ENCODE measurements around the gene PCDH9. TPM values are rescaled to one million over a fixed set of nuclear protein-coding genes. Genes with fewer than 3 reads are reported as not detected.

Gene PCDH9
- total RNA-seq, 1 donor from 2014 or later: 29.7 TPM

DNA sequence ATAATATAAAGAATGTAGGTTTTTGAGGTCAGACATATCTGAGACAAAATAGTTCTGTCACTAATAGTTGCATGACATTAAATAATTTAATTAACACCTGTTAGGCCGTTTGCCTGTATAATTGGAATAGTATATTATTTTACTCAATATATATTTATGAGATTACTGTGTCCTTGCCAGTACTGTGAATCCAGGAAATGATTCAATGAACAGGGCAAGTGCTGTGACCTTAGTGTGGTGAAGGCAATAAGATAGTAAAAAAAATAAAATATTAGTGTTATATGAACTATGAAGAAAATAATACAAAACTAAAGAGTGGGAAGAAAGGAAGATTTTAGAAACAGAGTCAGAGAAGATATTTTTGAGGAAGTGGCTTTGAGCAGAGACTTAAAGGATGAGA is 403.7 kb downstream of the PCDH9 start:
- H3K9me3 Mint-ChIP-seq: no peaks in the 10 kb centered on the region

DNA sequence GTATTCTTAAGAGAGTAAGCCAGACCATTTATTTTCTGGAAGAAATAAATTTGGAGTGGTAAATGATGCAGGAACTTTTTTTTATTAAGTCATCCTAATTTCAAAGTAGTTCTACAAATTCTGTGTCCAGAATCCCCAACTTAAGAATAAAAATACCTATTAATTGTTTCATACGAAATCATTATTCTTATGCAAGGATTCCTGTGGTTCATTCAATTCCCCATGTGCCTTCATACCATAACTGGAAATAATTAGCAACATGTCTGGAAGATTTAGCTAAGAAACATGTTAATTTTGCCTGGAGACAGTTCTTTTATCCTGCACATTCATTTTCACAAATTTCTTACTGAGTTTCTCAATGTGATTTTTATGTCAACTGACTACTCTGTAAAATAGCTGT is 408.6 kb downstream of the PCDH9 start:
- no peak overlapping the region for H3K27ac Mint-ChIP-seq
- H3K4me3 Mint-ChIP-seq: no peak overlapping the region
- TF ChIP-seq, protein P1, sequence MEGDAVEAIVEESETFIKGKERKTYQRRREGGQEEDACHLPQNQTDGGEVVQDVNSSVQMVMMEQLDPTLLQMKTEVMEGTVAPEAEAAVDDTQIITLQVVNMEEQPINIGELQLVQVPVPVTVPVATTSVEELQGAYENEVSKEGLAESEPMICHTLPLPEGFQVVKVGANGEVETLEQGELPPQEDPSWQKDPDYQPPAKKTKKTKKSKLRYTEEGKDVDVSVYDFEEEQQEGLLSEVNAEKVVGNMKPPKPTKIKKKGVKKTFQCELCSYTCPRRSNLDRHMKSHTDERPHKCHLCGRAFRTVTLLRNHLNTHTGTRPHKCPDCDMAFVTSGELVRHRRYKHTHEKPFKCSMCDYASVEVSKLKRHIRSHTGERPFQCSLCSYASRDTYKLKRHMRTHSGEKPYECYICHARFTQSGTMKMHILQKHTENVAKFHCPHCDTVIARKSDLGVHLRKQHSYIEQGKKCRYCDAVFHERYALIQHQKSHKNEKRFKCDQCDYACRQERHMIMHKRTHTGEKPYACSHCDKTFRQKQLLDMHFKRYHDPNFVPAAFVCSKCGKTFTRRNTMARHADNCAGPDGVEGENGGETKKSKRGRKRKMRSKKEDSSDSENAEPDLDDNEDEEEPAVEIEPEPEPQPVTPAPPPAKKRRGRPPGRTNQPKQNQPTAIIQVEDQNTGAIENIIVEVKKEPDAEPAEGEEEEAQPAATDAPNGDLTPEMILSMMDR (IDR thresholded peaks at IDR 0.05; ENCODE audit: unreplicated experiment): no peak
- H3K27me3 Mint-ChIP-seq (ENCODE audit: low read depth): no peaks in the 10 kb centered on the region
- no peaks in the 10 kb centered on the region for H3K36me3 Mint-ChIP-seq
- H3K4me1 Mint-ChIP-seq: no peaks in the 10 kb centered on the region
- H3K9me3 Mint-ChIP-seq: peaks cover 3% of the 10 kb centered on the region
- no peak for DNase-seq (ENCODE audit: low spot score in 2 of 2, unreplicated experiment in 2 of 2)

More for the DNA sequence above, 403.7 kb downstream of the PCDH9 start:
- no peaks in the 10 kb centered on the region for H3K27me3 Mint-ChIP-seq (ENCODE audit: low read depth)
- H3K4me1 Mint-ChIP-seq: no peaks in the 10 kb centered on the region
- H3K27ac Mint-ChIP-seq: no peak overlapping the region
- H3K4me3 Mint-ChIP-seq: no peak overlapping the region
- TF ChIP-seq, protein P1 (IDR thresholded peaks at IDR 0.05; ENCODE audit: unreplicated experiment): no peak
- H3K36me3 Mint-ChIP-seq: no peaks in the 10 kb centered on the region
- DNase-seq (ENCODE audit: low spot score in 2 of 2, unreplicated experiment in 2 of 2): no peak

DNA sequence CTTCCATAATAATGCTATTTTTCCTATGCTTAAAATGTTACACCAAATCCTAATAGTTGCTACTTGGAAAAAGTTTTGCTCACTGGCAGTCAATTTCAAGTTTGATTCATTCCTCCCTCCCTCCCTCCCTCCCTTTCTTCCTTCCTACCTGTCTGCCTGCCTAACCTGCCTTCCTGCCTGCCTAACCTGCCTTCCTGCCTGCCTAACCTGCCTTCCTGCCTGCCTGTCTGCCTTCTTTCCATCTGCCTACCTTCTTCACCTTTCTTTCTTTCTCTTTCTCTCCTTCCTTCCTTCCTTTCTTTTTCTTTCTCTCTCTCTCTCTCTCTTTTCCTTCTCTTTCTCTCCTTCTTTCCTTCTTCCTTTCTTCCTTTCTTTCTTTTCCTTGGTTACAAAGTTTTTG is 418.7 kb downstream of the PCDH9 start:
- H3K36me3 Mint-ChIP-seq: peaks cover 3% of the 10 kb centered on the region
- H3K27ac Mint-ChIP-seq: no peak overlapping the region
- no peak for DNase-seq (ENCODE audit: low spot score in 2 of 2, unreplicated experiment in 2 of 2)
- no peak overlapping the region for H3K4me3 Mint-ChIP-seq
- peaks cover 14% of the 10 kb centered on the region for H3K9me3 Mint-ChIP-seq
- TF ChIP-seq, protein P1 (IDR thresholded peaks at IDR 0.05; ENCODE audit: unreplicated experiment): no peak
- peaks cover 10% of the 10 kb centered on the region for H3K4me1 Mint-ChIP-seq
- no peaks in the 10 kb centered on the region for H3K27me3 Mint-ChIP-seq (ENCODE audit: low read depth)

DNA sequence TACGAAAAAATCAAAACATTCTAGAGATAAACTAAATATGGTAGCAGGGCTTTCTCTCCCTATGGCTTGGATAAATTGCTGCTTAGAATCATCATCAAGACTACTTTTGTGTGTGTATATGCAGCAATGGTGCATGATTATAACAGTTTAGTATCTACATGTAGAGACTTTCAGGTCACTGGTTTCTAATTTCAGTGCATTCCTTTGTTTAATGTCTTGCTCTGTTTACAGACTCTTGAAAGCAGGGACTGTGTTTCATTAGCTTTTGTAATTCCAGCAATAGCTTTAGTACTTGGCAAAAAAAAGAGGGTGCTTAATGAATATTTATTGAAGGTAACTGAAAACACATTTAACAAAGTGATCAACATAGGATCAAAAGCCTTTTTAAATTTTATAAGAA is 420.7 kb downstream of the PCDH9 start:
- peak overlapping the region; percentile 66 for H3K27ac Mint-ChIP-seq
- H3K9me3 Mint-ChIP-seq: peaks cover 4% of the 10 kb centered on the region
- no peaks in the 10 kb centered on the region for H3K36me3 Mint-ChIP-seq
- DNase-seq (ENCODE audit: low spot score in 2 of 2, unreplicated experiment in 2 of 2): no peak
- TF ChIP-seq, protein P1 (IDR thresholded peaks at IDR 0.05; ENCODE audit: unreplicated experiment): no peak
- H3K27me3 Mint-ChIP-seq (ENCODE audit: low read depth): no peaks in the 10 kb centered on the region
- peaks cover 13% of the 10 kb centered on the region for H3K4me1 Mint-ChIP-seq
- H3K4me3 Mint-ChIP-seq: no peak overlapping the region

DNA sequence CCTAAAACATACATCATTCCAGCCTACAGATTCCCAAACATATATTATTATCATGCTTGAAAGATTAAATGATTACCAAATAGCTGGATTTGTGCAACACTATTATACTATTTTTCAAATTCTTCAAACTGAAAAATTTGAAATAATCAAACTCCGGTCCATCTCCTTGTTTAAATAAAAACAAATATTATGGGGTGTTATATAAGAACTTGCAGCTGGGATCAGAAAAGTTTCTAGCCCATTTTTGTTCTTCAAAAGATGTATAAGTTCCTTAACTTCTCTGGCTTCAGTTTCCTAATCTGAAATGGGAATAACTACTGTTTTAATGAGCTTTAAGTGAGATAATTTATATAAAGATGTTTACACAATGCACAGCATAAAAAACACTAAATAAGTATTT is 422.9 kb downstream of the PCDH9 start:
- no peaks in the 10 kb centered on the region for H3K27me3 Mint-ChIP-seq (ENCODE audit: low read depth)
- DNase-seq (ENCODE audit: low spot score in 2 of 2, unreplicated experiment in 2 of 2): no peak
- no peak overlapping the region for H3K27ac Mint-ChIP-seq
- peaks cover 13% of the 10 kb centered on the region for H3K4me1 Mint-ChIP-seq
- H3K36me3 Mint-ChIP-seq: no peaks in the 10 kb centered on the region
- no peak overlapping the region for H3K4me3 Mint-ChIP-seq
- H3K9me3 Mint-ChIP-seq: peaks cover 4% of the 10 kb centered on the region
- TF ChIP-seq, protein P1 (IDR thresholded peaks at IDR 0.05; ENCODE audit: unreplicated experiment): no peak

DNA sequence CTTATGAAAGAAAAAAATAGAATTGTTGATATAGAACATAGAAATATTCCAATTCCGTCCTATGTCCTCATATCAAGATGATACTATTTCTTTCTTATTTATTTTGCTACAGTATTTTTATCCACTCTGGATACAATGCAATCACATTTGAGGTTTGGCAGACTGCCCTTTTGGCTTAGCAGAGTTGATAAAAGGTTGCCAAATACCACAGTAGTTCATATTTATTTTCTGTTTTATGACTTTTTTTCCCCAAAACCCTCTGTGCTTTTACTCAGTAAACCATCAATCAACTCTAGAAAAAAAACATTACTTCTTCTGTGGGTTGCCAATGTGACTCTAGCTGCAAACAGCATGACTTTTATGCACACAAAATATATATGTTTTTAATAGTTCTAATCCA is 424.5 kb downstream of the PCDH9 start:
- TF ChIP-seq, protein P1 (IDR thresholded peaks at IDR 0.05; ENCODE audit: unreplicated experiment): no peak
- Mint-ChIP-seq H3K27ac (no peak overlapping the region), H3K4me3 (no peak overlapping the region), H3K36me3 (no peaks in the 10 kb centered on the region), H3K27me3 (ENCODE audit: low read depth) (no peaks in the 10 kb centered on the region), H3K9me3 (no peaks in the 10 kb centered on the region), H3K4me1 (peaks cover 13% of the 10 kb centered on the region)
- DNase-seq (ENCODE audit: low spot score in 2 of 2, unreplicated experiment in 2 of 2): no peak
